Measurements from ENCODE around the gene FAM111B. TPM values are rescaled to one million over a fixed set of nuclear protein-coding genes. Genes with fewer than 3 reads are reported as not detected.
"Not testable (repeated sequence)": the region's sequence is repeated elsewhere in the genome, so short reads cannot be mapped to it uniquely, and the experiment has no call there.

FAM111B gene
- polyA plus RNA-seq (2014; cell fraction: cytosol; rRNA removed): 5.5 and 5.9 TPM in 2 replicates
- polyA plus RNA-seq (2014; cell fraction: nucleus; rRNA removed): 4.7 and 5.4 TPM in 2 replicates

GRCh38 chr11:59106363-59107336 is at the start of gene FAM111B:
FAM111B (plus strand) TSS chr11:59107237; CDS start chr11:59109626, 2,389 bp downstream.
- peak; percentile 80 for DNase-seq (ENCODE audit: low spot score)

GRCh38 chr11:59058120-59059033 is 48.7 kb upstream of the FAM111B start:
- peak; percentile 75 for DNase-seq (ENCODE audit: low spot score)

- not testable (repeated sequence) for DNase-seq (ENCODE audit: low spot score)
Observed at GRCh38 chr11:59060096-59060495, 46.9 kb upstream of the FAM111B start.

- no peak for DNase-seq (ENCODE audit: low spot score)
Observed at GRCh38 chr11:59062602-59063529, 44.2 kb upstream of the FAM111B start.

- DNase-seq (ENCODE audit: low spot score): not testable (repeated sequence)
Observed at GRCh38 chr11:59063996-59064727, 42.9 kb upstream of the FAM111B start.

GRCh38 chr11:59069087-59069486 is 38.0 kb upstream of the FAM111B start:
- no peak for DNase-seq (ENCODE audit: low spot score)

- DNase-seq (ENCODE audit: low spot score): no peak
Observed at GRCh38 chr11:59076876-59077571, 30.0 kb upstream of the FAM111B start.

GRCh38 chr11:59078435-59078834 is 28.6 kb upstream of the FAM111B start:
- no peak for DNase-seq (ENCODE audit: low spot score)

GRCh38 chr11:59079086-59079485 is 28.0 kb upstream of the FAM111B start:
- no peak for DNase-seq (ENCODE audit: low spot score)

- DNase-seq (ENCODE audit: low spot score): not testable (repeated sequence)
Observed at GRCh38 chr11:59080421-59080820, 26.6 kb upstream of the FAM111B start.

GRCh38 chr11:59081430-59082020 is 25.5 kb upstream of the FAM111B start:
- not testable (repeated sequence) for DNase-seq (ENCODE audit: low spot score)

- DNase-seq (ENCODE audit: low spot score): not testable (repeated sequence)
Observed at GRCh38 chr11:59086007-59086406, 21.0 kb upstream of the FAM111B start, which contains the start of gene GLYATL1B. GLYATL1B (plus strand) TSS chr11:59086307; CDS start chr11:59086307, 0 bp downstream.

- no peak for DNase-seq (ENCODE audit: low spot score)
Observed at GRCh38 chr11:59088162-59088561, 18.9 kb upstream of the FAM111B start.

GRCh38 chr11:59093576-59093975 is 13.5 kb upstream of the FAM111B start:
- DNase-seq (ENCODE audit: low spot score): not testable (repeated sequence)

- not testable (repeated sequence) for DNase-seq (ENCODE audit: low spot score)
Observed at GRCh38 chr11:59095225-59095624, 11.8 kb upstream of the FAM111B start.

- not testable (repeated sequence) for DNase-seq (ENCODE audit: low spot score)
Observed at GRCh38 chr11:59095972-59096575, 11.0 kb upstream of the FAM111B start.

- DNase-seq (ENCODE audit: low spot score): peak; percentile 42
Observed at GRCh38 chr11:59097113-59097708, 9.8 kb upstream of the FAM111B start.

GRCh38 chr11:59097938-59098337 is 9.1 kb upstream of the FAM111B start:
- not testable (repeated sequence) for DNase-seq (ENCODE audit: low spot score)

All from SK-N-DZ (cell line).